ENCODE data around the gene FNIP2.

GRCh38 chr4:158738866-158739265 lies 30.0 kb upstream of the FNIP2 start:
- TF ChIP-seq CTCF (IDR thresholded peaks at IDR 0.05), result no peak
- no peak for TF ChIP-seq POLR2A (IDR thresholded peaks at IDR 0.05)
- TF ChIP-seq POLR2AphosphoS5 (IDR thresholded peaks at IDR 0.05), result no peak
- no peak for TF ChIP-seq EP300 (IDR thresholded peaks at IDR 0.05)
